MM.1S (cell line): ENCODE measurements around the gene RNF138.

Experiments
- EZH2 ChIP-seq: fragments of 300-600 bp; sonication (generic); optimal IDR thresholded peaks from 2 replicates; pipeline ENCODE3; 2017; ENCODE audit warnings: low read depth, mild to moderate bottlenecking, antibody characterized with exemption, low read length, mixed read lengths
- TF ChIP-seq, protein P1 (sequence below): fragments of 300-600 bp; sonication (generic); IDR thresholded peaks from 2 replicates; pipeline ENCODE4 v1.5.1; 2016; ENCODE audit warnings: antibody characterized with exemption, low read length, mixed read lengths

DNA sequence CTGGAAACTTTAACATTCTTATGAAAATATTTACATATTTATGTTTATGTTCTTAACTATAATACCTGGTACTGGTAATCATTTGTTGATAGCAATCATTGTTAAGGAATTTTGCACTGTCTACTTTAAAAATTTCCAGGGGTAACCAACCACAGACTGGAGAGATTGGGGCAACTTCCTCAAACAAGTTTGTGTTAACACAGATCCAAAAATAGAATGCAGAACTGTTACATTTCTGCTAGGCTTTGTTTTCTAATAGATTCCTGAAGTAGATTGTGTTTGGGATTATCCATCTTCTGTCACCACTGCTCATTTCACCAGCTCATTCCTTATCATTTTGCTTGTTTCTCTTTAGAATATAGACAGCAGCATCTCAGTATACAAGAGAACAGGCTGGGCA, 49.3 kb upstream of the RNF138 start:
- TF ChIP-seq, protein P1, sequence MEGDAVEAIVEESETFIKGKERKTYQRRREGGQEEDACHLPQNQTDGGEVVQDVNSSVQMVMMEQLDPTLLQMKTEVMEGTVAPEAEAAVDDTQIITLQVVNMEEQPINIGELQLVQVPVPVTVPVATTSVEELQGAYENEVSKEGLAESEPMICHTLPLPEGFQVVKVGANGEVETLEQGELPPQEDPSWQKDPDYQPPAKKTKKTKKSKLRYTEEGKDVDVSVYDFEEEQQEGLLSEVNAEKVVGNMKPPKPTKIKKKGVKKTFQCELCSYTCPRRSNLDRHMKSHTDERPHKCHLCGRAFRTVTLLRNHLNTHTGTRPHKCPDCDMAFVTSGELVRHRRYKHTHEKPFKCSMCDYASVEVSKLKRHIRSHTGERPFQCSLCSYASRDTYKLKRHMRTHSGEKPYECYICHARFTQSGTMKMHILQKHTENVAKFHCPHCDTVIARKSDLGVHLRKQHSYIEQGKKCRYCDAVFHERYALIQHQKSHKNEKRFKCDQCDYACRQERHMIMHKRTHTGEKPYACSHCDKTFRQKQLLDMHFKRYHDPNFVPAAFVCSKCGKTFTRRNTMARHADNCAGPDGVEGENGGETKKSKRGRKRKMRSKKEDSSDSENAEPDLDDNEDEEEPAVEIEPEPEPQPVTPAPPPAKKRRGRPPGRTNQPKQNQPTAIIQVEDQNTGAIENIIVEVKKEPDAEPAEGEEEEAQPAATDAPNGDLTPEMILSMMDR, result no peak
- TF ChIP-seq EZH2, result no peak
